Non-pigmented ciliary epithelial cell (primary cell): Measurements from ENCODE around the gene DLG1.
"Not testable (repeated sequence)": the region's sequence is repeated elsewhere in the genome, so short reads cannot be mapped to it uniquely, and the experiment has no call there.

Source experiments
- DNase-seq: peaks from one replicate; pipeline ENCODE4 v3.0.0-alpha.2; 2010; ENCODE audit warnings: low read depth

Gene DLG1

DNA sequence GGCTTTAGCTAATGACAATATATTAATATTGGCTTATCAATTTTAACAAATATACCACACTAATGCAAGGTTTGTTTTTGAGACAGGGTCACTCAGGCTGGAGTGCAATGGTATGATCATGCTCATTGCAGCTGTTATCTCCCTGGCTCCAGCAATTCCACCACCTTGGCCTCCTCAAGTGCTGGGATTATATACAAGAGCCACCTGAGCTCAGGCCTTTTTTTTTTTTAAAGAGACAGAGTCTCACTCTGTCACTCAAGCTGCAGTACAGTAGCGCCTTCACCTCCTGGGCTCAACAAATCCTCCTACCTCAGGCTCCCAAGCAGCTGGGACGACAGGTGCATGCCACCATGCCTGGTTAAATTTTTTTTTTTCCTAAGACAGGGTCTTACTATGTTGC lies 11.7 kb downstream of the DLG1 start:
- DNase-seq: no peak

DNA sequence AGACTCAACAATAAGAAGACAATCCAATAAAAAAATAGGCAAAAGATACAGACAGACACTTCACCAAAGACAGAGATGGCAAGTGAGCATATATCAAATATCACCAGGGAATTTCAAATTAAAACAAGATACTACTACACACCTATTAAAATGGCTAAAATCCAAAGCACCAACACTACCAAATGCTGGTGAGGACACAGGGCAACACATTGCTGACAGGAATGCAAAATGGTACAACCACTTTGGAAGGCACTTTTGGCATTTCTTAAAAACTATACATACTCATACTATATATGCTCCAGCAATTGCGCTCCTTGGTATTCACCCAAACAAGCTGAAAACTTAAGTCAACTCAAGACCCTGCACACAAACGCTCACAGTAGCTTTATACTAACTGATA lies 12.9 kb downstream of the DLG1 start:
- no peak for DNase-seq

DNA sequence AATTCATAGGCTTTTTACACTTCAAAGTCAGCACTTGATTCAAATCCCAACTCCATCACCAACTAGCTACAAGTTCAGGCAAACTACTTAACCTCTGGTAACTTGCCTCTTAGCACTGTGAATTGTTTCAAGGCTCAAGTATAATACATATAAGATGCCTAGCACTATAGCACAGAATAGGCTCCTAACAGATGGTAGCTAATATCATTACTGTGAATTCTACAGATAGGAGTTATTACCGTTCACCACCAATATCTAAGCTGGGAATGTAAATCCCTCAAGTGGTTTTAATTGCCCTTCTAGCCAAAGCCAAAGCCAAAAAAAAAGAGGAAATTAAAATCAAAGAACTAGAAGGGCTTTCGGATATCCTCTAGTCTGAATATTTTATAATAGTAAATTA lies 15.4 kb downstream of the DLG1 start:
- no peak for DNase-seq

DNA sequence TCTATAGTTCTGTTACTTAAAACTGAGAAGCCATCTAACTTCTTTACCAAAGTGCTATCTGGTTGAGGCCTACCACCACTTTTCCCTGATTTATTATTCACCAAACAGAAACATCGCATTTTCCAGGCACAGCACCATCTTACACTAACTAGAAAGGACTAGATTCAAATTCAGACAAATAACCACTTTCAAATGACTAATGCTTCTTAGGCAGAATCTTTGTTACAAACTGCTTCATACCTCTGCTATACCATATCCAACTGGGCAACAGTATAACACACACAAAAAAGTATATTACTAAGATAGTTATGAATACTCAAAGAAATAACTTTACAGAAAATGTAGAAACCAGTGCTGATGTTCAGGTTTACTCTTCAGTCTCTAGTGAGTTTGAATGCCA lies 16.6 kb downstream of the DLG1 start:
- DNase-seq: no peak

DNA sequence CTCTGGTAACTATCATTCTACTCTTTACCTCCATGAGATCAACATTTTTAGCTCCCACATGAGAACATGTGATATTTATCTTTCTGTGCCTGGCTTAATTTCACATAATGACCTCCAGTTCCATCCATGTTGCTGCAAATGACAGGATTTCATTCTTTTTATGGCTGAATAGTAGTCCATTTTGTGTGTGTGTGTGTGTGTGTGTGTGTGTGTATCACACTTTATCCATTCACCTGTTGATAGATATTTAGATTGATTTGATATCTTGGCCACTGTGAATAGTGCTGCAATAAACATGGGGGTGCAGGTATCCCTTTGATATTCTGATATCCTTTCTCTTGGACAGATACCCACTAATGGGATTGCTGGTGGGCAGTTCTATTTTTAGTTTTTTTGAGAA lies 18.3 kb downstream of the DLG1 start:
- no peak for DNase-seq

DNA sequence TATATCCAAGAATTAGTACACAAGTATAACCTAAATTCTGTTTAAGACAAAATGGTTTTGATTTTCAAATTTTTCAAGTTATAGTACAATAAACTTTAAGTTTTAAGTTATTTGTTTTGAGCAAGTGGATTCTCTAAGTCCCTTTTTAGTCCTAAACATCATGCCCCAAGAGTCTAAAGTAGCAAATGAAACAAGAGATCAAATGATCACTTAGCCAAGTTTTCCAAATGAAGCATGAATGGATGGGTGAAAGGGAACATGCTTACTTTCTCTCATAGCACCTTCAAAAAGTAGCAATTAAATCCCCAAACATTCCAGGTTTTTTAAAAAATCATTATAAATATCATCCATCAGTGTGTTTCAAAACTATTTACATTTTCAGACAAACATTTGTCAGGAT lies 19.5 kb downstream of the DLG1 start:
- no peak for DNase-seq

DNA sequence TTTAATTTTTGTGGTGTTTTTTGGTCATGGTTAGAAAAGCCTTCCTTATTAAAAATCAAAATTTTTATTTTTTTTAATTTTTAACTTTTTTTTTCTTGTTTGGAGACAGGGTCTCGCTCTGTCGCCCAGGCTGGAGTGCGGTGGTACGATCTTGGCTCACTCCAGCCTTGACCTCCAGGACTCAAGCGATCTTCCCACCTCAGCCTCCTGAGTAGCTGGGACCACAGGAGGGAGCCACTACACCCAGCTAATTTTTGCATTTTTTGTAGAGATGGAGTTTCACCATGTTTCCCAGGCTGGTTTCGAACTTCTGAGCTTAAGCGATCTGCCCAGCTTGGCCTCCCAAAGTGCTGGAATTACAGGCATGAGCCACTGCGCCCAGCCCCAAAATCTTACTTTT lies 21.6 kb downstream of the DLG1 start:
- not testable (repeated sequence) for DNase-seq

DNA sequence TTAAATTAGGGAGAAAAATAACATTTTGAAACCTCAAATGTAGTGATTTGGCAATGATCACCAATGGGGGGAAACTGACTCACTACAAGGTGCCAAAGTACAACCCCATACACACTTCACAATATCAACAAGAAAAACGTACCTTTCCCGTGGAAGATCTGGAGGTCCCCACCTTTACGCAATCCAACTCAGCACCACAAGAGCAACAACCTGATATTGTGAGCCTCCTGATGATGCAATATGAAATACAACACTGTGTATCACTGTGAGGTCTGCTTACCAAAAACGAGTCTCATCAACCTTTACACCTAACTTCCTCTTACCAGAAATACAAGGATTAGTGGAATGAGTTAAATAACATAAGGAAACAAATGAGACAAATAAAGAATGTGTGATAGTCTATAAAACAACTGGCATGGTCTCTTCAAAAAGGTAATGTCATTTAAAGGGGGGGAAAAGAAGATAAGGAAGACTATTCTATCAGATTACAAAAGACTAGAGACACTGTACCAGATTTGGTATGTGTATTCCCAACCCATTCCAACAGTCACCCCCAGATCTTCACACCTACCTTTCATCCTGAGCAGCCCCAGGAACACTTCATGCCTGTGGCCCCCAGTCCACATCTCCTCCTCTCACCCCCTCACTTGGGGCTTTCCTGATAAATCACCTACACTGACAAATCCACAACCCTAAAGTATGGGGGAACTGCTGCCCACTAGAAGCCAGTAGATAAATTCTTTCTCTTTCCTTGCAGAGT lies 27.7 kb downstream of the DLG1 start:
- DNase-seq: no peak

DNA sequence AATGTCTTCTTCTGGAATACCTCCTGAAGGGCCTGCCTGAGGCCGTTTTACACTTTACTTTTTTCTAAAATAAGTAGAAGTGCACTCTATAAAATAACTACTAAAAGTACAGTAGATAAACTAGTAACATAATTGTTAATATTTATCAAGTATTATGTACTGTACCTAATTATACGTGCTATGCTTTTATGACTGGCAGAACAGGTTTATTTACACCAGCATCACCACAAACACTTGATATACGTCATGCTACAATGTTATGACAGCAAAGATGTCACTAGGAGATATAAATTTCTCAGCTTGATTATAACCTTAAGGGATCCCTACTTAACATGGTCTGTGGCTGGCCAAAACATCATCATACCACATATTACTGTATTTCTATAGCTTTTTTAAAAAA lies 29.4 kb downstream of the DLG1 start:
- DNase-seq: no peak

DNA sequence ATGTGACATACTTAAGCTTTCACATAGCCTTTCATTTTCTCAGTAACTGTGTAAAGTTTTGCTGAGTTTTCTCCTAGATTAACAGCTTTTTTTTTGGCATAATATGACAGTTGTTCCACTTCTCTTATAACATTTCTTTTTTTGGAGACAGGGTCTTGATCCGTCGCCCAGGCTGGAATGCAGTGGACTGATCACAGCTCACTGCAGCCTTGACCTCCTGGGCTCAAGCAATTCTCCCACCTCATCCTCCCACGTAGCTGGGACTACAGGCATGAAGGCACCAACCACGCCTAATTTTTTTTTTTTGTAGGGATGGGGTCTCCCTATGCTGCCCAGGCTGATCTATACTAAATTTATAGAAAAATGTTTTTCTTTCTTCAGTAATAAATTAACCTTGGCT lies 30.1 kb downstream of the DLG1 start:
- DNase-seq: no peak

DNA sequence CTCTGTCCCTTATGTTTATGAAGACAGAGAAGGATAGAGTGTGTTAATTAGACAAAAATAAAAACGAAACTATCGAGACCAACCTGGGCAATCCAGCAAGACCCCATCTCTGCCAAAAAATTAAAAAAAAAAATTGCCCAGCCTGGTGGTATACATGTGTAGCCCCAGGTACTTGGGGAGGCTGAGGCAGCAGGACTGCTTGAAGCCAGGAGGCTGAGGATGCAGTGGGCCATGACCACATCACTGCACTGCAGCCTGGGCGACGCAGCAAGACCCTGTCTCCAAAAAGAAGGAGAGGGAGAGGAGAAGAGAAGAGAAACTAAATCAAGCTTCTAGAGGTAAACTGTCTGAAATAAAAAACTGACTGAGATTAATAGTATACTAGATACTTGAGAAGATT lies 32.1 kb downstream of the DLG1 start:
- DNase-seq: no peak

DNA sequence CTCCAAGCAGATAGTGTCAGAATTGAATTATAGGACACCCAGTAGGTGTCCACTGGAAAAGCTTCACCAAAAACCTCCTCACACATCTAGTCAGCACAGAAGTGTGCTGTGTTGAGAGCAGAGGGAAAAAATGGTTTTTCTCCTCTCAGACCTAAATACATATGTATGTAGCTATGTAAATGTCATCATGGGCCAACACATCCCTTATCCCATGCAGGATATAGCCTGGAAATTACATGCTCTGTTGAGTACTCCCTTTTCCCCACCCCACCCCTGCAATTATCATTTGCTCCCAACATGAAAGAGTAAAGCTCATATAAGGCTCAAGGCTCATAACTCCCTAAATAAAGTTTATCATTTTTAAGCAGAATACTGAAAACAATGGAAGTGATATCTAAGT lies 35.7 kb downstream of the DLG1 start:
- no peak for DNase-seq

DNA sequence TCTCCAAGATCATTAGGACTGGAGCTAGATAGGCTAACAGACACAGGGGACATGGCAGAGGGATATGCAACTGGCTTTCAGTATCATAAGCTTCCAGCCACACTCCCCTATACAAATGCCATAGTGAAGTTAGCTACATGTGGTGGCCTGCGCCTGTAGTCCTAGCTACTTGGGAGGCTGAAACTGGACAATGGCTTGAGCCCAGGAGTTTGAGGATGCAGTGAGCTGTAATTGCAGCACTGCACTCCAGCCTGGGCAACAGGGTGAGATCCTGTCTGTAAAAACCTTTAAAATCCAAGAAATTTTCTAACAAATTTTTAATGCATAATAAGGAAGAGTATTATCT lies 37.3 kb downstream of the DLG1 start:
- DNase-seq: no peak

DNA sequence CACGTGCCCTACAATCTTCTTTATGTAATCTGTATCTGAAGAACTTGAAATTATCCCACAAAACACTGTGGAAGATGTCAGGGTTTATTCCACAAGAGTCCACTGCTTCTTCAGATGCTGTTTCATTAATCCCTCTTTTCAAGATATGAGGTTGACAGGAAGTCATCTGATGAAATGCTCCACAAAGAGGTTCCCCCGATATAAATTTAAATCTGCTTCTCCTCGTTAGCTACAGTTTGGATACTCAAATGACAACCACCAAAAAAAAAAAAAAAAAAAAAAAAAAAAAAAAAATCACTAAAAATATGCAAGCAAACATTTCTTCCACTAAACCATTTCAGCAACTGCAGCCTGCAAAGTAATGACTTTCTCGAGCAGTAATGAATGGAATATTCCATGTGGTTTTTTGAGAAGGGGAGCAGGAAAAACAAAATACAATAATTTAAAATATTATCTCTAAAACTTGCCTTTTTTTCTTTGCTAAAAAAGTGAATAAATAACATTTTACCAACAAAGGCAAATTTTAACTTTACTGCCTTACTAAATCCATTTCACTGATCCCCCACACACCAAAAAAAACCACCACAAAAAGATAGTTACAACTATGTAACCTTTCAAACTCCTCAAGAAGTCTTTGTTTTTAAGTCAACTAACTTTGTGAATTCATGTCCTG lies 37.8 kb downstream of the DLG1 start:
- DNase-seq: no peak

DNA sequence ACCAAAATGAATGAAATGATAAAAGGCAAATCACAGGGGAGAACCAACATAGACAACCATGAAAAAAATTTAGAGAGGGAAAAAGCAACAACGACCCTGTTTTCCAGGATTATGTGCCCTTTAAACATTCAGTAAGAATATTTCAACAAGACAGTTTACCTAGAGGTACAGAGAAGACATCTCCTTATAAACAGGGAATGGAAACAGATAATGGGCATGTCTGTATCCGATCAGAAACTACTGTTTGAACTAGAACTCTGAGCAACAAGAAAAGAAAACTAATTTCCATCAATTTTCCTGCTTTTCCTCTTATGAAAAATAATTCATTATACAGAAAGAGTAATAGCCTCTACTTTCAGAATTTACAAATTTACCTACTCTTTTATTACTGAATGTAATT lies 39.3 kb downstream of the DLG1 start:
- DNase-seq: no peak

DNA sequence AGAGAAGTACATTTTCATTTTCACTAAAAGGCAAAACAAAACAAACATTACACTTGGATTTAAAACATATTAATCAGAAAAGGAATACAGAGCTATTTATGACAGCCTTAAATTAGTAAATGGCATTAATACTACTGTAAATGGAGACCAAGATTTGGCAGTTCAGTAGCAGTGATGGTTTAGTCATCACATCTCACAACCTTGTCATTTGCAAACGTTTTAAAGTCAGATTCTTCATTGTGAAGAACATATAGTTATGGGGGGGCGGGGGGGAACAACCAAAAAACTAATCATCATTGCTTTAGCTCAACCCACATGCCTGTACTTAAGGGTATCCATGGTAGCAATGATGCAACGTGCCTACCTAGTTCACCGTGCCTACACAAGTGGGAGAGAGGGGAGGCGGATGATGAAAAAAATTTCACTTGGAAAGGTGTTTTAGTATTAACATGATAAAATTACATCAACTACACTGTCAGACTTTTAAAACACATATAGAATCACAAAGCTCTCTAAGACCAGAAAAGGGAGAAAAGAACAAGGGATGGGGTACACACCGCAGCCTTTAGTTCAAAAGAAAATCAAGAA lies 40.1 kb downstream of the DLG1 start:
- DNase-seq: no peak

DNA sequence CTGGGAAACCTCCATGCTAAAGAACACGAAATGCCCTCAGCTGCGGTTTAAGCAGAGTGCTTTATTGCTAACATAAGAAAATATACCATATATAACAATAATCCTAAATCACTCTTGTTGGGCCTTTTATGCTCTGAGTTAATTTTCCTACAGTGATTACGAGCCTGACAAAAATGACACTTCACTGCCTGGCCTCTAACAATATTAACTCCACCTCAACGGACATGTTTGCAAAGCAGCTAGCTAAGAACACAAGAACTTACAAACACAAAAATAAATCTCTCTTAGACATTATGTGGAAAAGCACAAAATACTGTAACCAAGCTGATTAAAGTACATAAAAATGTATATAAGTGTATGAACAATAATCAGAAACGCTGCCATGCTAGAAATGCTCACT lies 40.7 kb downstream of the DLG1 start:
- DNase-seq: no peak

DNA sequence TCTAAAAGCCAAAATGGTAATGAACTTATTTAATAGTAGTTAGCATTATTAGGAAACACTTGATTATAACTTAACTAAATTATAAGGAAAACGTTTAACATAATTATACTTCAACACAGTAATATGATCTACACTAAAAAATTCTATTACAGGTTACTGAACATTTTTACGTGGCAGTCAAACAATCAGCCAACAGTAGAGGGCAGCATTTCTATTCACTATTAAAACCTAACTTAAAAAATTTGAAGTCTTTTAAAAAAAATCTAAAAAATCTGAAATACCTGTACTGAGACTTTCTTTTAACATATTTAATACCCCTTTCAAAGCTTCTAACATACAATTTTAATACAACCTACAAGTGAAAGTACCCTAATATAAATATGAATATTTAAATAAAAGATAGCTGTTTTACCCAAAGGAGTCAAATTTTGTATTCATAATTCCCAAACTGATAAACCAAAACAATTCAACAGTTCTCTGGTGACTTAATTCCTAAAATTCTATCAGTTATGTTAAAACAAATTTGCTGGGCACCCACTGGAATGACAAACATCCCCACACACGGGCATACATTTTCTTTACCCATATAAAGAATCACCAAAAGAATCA lies 41.5 kb downstream of the DLG1 start:
- no peak for DNase-seq

DNA sequence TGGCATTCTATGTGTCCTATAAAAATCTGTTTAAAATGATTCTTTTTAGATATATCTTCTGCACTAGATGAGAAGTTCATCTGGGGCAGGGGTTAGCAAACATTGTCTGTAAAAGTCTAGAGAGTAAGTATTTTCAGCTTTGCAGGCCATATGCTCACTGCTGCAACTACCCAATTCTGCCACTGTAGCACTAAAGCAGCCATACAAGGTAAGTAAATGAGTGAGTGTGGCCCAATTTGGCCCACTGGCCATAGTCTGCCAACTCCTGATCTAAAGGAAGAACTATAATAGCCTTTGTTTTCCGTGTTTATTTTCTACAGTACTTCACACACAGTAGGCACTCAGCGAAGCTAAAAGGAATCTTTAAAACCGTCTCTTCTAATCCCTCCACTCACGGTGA lies 42.3 kb downstream of the DLG1 start:
- no peak for DNase-seq

DNA sequence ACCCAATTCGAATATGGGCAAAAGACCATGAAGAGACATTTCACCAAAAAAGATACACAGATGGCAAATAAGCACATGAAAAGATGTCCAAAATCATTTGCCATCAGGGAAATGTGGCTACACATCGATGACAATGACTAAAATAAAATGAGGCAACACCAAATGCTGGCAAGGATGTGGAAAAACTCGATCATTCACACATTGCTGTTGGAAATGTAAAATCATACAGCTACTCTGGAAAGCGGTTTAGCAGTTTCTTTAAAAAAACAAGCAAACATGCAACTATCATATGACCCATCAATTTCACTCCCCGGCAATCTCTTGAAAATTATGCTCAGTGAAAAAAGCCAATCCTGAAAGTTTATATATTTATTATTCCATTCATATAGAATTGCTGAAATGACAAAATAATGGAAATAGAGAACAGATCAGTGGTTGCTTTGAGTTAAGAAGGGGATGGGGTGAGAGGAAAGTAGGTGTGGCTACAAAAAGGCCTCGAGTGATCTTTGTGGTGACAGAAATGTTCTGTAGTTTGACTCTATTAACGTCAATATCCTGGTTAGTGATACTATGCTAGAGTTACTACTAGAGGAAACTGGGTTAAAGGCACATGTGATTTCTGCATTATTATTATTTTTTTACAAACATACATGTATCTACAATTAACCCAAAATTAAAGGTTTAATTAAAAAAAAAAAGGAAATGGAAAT lies 45.0 kb downstream of the DLG1 start:
- DNase-seq: no peak

DNA sequence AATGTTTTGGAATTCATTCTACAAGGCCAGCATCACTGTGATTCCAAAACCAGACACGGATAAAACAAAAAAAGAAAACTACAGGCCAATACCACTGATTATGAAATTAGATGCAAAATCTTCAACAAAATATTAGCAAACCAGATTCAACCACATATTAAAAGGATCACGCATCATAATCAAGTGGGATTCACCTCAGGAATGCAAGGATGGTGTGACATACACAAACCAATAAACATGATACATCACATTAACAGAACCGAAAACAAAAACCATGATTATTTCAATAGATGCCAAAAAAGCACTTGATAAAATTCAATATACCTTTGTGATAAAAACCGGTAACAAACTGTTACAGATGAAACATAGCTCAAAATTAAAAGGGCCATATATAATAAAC lies 48.9 kb downstream of the DLG1 start:
- no peak for DNase-seq

DNA sequence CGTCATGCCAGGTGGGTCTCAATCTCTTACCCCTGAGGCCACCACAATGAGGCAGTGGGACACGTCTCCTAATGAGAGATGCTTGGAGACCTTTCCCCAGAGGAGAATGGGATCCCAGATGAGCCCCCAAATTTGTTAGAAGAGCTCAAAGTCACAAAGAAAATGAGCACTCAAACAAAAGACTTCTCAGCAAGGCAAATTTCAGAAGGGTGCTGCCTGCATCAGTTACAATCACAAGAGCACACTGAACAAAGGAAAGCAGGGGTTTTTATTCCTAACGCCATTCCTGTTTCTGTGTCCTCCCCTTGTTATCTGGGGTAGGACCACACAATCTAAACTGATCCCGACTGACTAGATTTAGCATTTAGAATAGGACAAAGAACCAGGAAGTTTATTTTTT lies 50.1 kb downstream of the DLG1 start:
- DNase-seq: no peak

DNA sequence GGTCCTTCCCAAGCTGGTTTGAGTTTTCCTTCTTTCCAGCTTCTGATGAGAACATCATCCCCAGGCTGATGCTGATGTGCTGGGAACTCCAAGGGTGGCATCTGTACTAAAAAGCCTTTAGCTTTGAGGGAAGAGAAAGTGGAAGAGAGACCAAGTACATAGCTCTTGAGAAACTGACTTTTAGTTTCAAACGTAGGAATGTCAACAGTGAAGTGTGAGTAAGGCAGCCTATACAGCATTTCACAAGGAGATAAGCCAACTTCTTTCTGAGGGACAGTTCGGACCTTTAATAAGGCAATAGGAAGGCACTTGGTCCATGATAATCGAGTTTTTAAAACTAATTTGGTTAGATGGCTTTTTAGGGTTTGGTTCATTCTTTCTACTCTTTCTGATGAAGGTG lies 53.7 kb downstream of the DLG1 start:
- DNase-seq: no peak
